Testis (tissue), 3 donors: ENCODE data around the gene DEPDC5. TPM values are rescaled to one million over a fixed set of nuclear protein-coding genes. Genes with fewer than 3 reads are reported as not detected.

Source experiments
- DNase-seq: peaks from one replicate; pipeline ENCODE4 v3.0.0-alpha.2; 2019
- H3K27ac ChIP-seq, 2 donors: fragments of 200-600 bp; sonication (generic); one replicate each; pipeline ENCODE4 v1.5.1; 2019
- H3K27me3 ChIP-seq: fragments of 200-600 bp; sonication (generic); one replicate; pipeline ENCODE4 v1.5.1; 2019
- H3K36me3 ChIP-seq: fragments of 200-600 bp; sonication (generic); one replicate; pipeline ENCODE4 v1.5.1; 2017; ENCODE audit warnings: low read depth; ENCODE audit errors: missing control alignments
- H3K4me1 ChIP-seq: fragments of 200-600 bp; sonication (generic); one replicate; pipeline ENCODE4 v1.5.1; 2019
- H3K4me3 ChIP-seq, 2 donors: fragments of 200-600 bp; sonication (generic); one replicate each; pipeline ENCODE4 v1.5.1; 2017 to 2019
- H3K9me3 ChIP-seq: fragments of 200-600 bp; sonication (generic); one replicate; pipeline ENCODE4 v1.5.1; 2017
- CTCF ChIP-seq, 3 experiments: fragments of 450-650 bp in 2 of 3; fragments of 200-600 bp in 1 of 3; sonication (generic) in 1 of 3; IDR thresholded peaks; one replicate each; pipeline ENCODE4 v1.5.1; 2016 to 2019; ENCODE audit warnings: antibody characterized with exemption in 3 of 3, mild to moderate bottlenecking in 2 of 3, moderate library complexity in 1 of 3
- POLR2A ChIP-seq: fragments of 450-650 bp; IDR thresholded peaks from one replicate; pipeline ENCODE4 v1.6.1; 2017; ENCODE audit warnings: antibody characterized with exemption, mild to moderate bottlenecking, moderate library complexity
- WGBS, 2 donors: methylation state at CpG; one replicate each; pipeline ENCODE4 v1.1.5; 2018; 5-methylcytosine and 5-hydroxymethylcytosine counted together
- intact Hi-C: fragments of 100-400 bp; cut with DNase I; formaldehyde crosslinking; loops from one replicate; pipeline ENCODE4 v1.15.1; 2023; ENCODE audit warnings: low total_unique reads
- polyA plus RNA-seq: library from polyadenylated mRNA; stranded (reverse); fragments of 350-450 nt; fragmentation: Illumina TruSeq; extraction: RNeasy Lipid Tissue Mini Kit (QIAGEN cat#74804); gene quantifications from one replicate; pipeline ENCODE4 v1.2.3, GENCODE V29; 2014; ENCODE audit warnings: low read depth, low replicate concordance; ENCODE audit not compliant: insufficient read depth
- total RNA-seq, 2 donors: library from RNA; depleted of rRNA; stranded (reverse); fragments of >200 nt; gene quantifications; one replicate each; pipeline ENCODE4 v1.2.3, GENCODE V29; 2016

The DEPDC5 gene
- total and polyA plus RNA-seq, 3 donors from 2014 or later = 22.1 to 70.6 (median 57.8) TPM

- H3K27ac ChIP-seq = no peak overlapping the region
- no peaks in the 10 kb centered on the region for H3K27me3 ChIP-seq
- peaks cover 1% of the 10 kb centered on the region for H3K4me1 ChIP-seq
- H3K36me3 ChIP-seq = no peaks in the 10 kb centered on the region
- no peak for DNase-seq
- TF ChIP-seq CTCF (IDR thresholded peaks at IDR 0.05) (no peak), POLR2A (no peak)
- WGBS, 2 donors = 79 to 83% methylated on average over 8 of the region's 8 CpGs
- no peak overlapping the region for H3K4me3 ChIP-seq
- H3K9me3 ChIP-seq = no peaks in the 10 kb centered on the region
- intact Hi-C loops = no loop called here
These were observed 197.6 kb downstream of the DEPDC5 start for GRCh38 chr22:31951194-31952093.

- Histone ChIP-seq H3K36me3 (no peaks in the 10 kb centered on the region), H3K4me3 (no peak overlapping the region), H3K27me3 (no peaks in the 10 kb centered on the region), H3K9me3 (no peaks in the 10 kb centered on the region), H3K4me1 (no peaks in the 10 kb centered on the region), H3K27ac (no peak overlapping the region)
- 77 to 83% methylated on average over 2 of the region's 2 CpGs for WGBS, 2 donors
- DNase-seq = no peak
- intact Hi-C loops = no loop called here
- TF ChIP-seq POLR2A (no peak), CTCF (IDR thresholded peaks at IDR 0.05) (no peak)
These were observed 198.2 kb downstream of the DEPDC5 start for GRCh38 chr22:31952094-31952401.

GRCh38 chr22:31952472-31952871 is 198.7 kb downstream of the DEPDC5 start:
- TF ChIP-seq CTCF (IDR thresholded peaks at IDR 0.05) (no peak), POLR2A (no peak)
- H3K4me3 ChIP-seq = no peak overlapping the region
- H3K36me3 ChIP-seq = no peaks in the 10 kb centered on the region
- H3K27ac ChIP-seq = no peak overlapping the region
- WGBS, 2 donors = 58 to 71% methylated on average over 2 of the region's 2 CpGs
- no peaks in the 10 kb centered on the region for H3K4me1 ChIP-seq
- H3K9me3 ChIP-seq = no peaks in the 10 kb centered on the region
- no peak for DNase-seq
- H3K27me3 ChIP-seq = no peaks in the 10 kb centered on the region
- intact Hi-C loops = no loop called here

GRCh38 chr22:31953261-31953660 is 199.4 kb downstream of the DEPDC5 start:
- TF ChIP-seq CTCF (IDR thresholded peaks at IDR 0.05) (no peak), POLR2A (no peak)
- no peaks in the 10 kb centered on the region for H3K9me3 ChIP-seq
- H3K4me3 ChIP-seq = no peak overlapping the region
- H3K4me1 ChIP-seq = no peaks in the 10 kb centered on the region
- no peaks in the 10 kb centered on the region for H3K36me3 ChIP-seq
- 87 to 88% methylated on average over 3 of the region's 3 CpGs for WGBS, 2 donors
- no peak overlapping the region for H3K27ac ChIP-seq
- intact Hi-C loops = no loop called here
- DNase-seq = no peak
- no peaks in the 10 kb centered on the region for H3K27me3 ChIP-seq
